HepG2 (cell line): ENCODE data around the gene SSBP4. TPM values are rescaled to one million over a fixed set of nuclear protein-coding genes. Genes with fewer than 3 reads are reported as not detected.

Source experiments
- ADNP ChIP-seq: sonication (generic); formaldehyde crosslinking; IDR thresholded peaks from 2 replicates; pipeline ENCODE4 v1.4.0; 2020; ENCODE audit warnings: missing genetic modification reagents
- ATAD3A ChIP-seq: sonication (generic); formaldehyde crosslinking; IDR thresholded peaks from 2 replicates; pipeline ENCODE4 v1.4.0; 2020; ENCODE audit warnings: missing genetic modification reagents
- ATF4 ChIP-seq, 2 experiments: fragments of 450-650 bp in 1 of 2; sonication (generic) in 1 of 2; formaldehyde crosslinking; IDR thresholded peaks; 2 replicates each; pipeline versions ENCODE4 v1.5.0 to v1.8.0; 2020 to 2022; ENCODE audit warnings: mild to moderate bottlenecking in 1 of 2, missing genetic modification reagents in 1 of 2
- BATF2 ChIP-seq: sonication (generic); formaldehyde crosslinking; IDR thresholded peaks from 2 replicates; pipeline ENCODE4 v1.8.0; 2022; ENCODE audit warnings: mild to moderate bottlenecking, missing genetic modification reagents, moderate library complexity
- HMG20A ChIP-seq: IDR thresholded peaks from 2 replicates; pipeline ENCODE4 v1.6.1; 2016; ENCODE audit warnings: borderline replicate concordance
- MTERF4 ChIP-seq: sonication (generic); formaldehyde crosslinking; IDR thresholded peaks from 2 replicates; pipeline ENCODE4 v1.8.0; 2023; ENCODE audit warnings: mild to moderate bottlenecking, missing genetic modification reagents
- NR0B2 ChIP-seq: sonication (generic); formaldehyde crosslinking; IDR thresholded peaks from 2 replicates; pipeline ENCODE4 v1.4.0; 2020; ENCODE audit warnings: mild to moderate bottlenecking, missing genetic modification reagents
- PPARG ChIP-seq: conservative IDR thresholded peaks from 2 replicates; pipeline ENCODE4 v1.6.1; 2016; ENCODE audit warnings: missing biosample characterization, missing genetic modification reagents
- SIN3A ChIP-seq: IDR thresholded peaks from 2 replicates; pipeline ENCODE4 v1.6.1; 2011; ENCODE audit warnings: low read depth, mild to moderate bottlenecking, control low read depth, low read length, borderline replicate concordance
- TBL1XR1 ChIP-seq: fragments of 150-350 bp; IDR thresholded peaks from 2 replicates; pipeline ENCODE4 v1.6.1; 2014; ENCODE audit warnings: borderline replicate concordance, low read length; ENCODE audit not compliant: partially characterized antibody
- TOE1 ChIP-seq: sonication (generic); formaldehyde crosslinking; IDR thresholded peaks from 2 replicates; pipeline ENCODE4 v1.4.0; 2020; ENCODE audit warnings: mild to moderate bottlenecking, missing genetic modification reagents
- ZBTB1 ChIP-seq: sonication (generic); formaldehyde crosslinking; IDR thresholded peaks from 2 replicates; pipeline ENCODE4 v1.4.0; 2020; ENCODE audit warnings: missing genetic modification reagents, borderline replicate concordance
- ZBTB44 ChIP-seq: sonication (generic); formaldehyde crosslinking; IDR thresholded peaks from 2 replicates; pipeline ENCODE4 v1.4.0; 2020; ENCODE audit warnings: missing genetic modification reagents
- ZKSCAN5 ChIP-seq: sonication (generic); formaldehyde crosslinking; IDR thresholded peaks from 2 replicates; pipeline ENCODE4 v1.5.1; 2020; ENCODE audit warnings: mild to moderate bottlenecking, missing genetic modification reagents
- ZNF160 ChIP-seq: sonication (generic); formaldehyde crosslinking; IDR thresholded peaks from 2 replicates; pipeline ENCODE4 v1.8.0; 2022; ENCODE audit warnings: mild to moderate bottlenecking, inconsistent platforms, missing genetic modification reagents
- ZNF207 ChIP-seq: fragments of 450-650 bp; IDR thresholded peaks from 2 replicates; pipeline ENCODE4 v1.6.1; 2016; ENCODE audit warnings: antibody characterized with exemption, borderline replicate concordance
- ZNF253 ChIP-seq: sonication (generic); formaldehyde crosslinking; IDR thresholded peaks from 2 replicates; pipeline ENCODE4 v1.8.0; 2022; ENCODE audit warnings: mild to moderate bottlenecking, missing genetic modification reagents, borderline replicate concordance
- ZNF670 ChIP-seq: sonication (generic); formaldehyde crosslinking; IDR thresholded peaks from 2 replicates; pipeline ENCODE4 v1.8.0; 2022; ENCODE audit warnings: mild to moderate bottlenecking, missing genetic modification reagents, borderline replicate concordance
- polyA plus RNA-seq, 8 experiments: library from polyadenylated mRNA; depleted of rRNA in 3 of 8; stranded (reverse) in 7 of 8; unstranded in 1 of 8; fragments of >200 nt; fragmentation: Illumina TruSeq in 4 of 8; extraction: Trizol in 4 of 8; gene quantifications; 2 replicates each; pipeline versions ENCODE4 v1.2.1 to v1.2.3, GENCODE V29; 2011 to 2016; ENCODE audit warnings: low read depth in 4 of 8, missing spikeins in 1 of 8, mixed read lengths in 1 of 8; ENCODE audit not compliant: insufficient read depth in 1 of 8
- total RNA-seq, 5 experiments: library from RNA; depleted of rRNA; stranded (reverse); fragments of >200 nt; fragmentation: Illumina TruSeq; extraction: Trizol; gene quantifications; 2 replicates each; pipeline ENCODE4 v1.2.3, GENCODE V29; 2016; ENCODE audit warnings: low read depth in 1 of 5
- TF ChIP-seq, protein P1 (sequence below): IDR thresholded peaks from 2 replicates; pipeline ENCODE4 v1.6.1; 2018; ENCODE audit warnings: missing genetic modification reagents, mild to moderate bottlenecking, missing compliant biosample characterization
- TF ChIP-seq, protein P2 (sequence below): IDR thresholded peaks from 2 replicates; pipeline ENCODE4 v1.6.1; 2016

Gene SSBP4
- total and polyA plus RNA-seq, 2 of the 13 experiments (the other 11 are each of a cell fraction or from before 2014, with no cell fraction given), result 20.8 to 39.5 TPM

DNA sequence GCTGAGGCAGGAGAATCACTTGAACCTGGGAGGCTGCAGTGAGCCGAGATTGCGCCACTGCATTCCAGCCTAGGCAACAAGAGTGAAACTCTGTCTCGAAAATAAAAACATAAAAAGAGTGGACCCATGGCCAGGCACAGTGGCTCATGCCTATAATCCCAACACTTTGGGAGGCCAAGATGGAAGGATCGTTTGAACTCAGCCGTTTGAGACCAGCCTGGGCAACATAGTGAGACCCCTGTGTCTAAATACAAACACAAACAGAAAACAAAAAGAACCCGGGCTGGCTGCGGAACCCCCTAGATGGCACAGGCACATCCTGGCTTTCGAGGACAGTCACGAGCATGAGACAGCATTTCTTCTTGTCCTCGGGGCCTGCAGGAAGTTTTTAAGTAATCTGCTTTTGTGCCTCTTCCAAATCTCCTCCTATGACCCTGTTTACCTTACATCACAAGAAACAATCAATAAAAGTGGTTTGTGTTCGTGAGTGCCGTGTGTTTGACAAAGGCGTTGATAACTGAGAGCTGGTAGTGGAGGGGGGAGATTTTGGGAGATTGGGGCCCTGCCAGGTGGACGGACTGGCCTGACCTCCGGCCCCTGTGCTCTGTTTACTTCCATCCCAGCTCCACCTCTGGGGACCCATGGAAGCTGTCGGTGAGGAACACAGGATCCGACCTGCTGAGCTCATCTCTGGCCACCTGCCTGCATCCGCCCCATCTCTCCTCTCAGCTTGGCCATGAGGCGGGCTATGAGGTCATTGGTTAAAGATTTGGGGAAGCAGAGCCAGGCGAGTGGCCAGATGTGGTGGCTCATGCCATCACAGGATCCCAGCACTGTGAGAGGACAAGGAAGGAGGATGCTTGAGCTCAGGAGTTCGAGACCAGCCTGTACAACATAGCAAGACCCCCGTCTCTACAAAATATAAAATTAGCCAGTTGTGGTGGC, 39.1 kb upstream of the SSBP4 start (continued):
- TF ChIP-seq TOE1 (CRISPR knock-in tag) (peak; percentile 92), TBL1XR1 (peak; percentile 62), ZNF207 (no peak), ATAD3A (CRISPR knock-in tag) (no peak), ZNF160 (CRISPR knock-in tag) (peak; percentile 87; the same call in 1 of the 2 replicates), ZNF253 (no peak), ADNP (CRISPR knock-in tag) (peak; percentile 57; the same call in 1 of the 2 replicates), MTERF4 (CRISPR knock-in tag) (no peak), ZNF670 (peak; percentile 98), ZBTB44 (no peak), HMG20A (CRISPR knock-in tag) (peak; percentile 90; the same call in 1 of the 2 replicates), NR0B2 (CRISPR knock-in tag) (0 out of 2 replicates have a peak, but pooled peaks have one; percentile 35), PPARG (CRISPR knock-in tag) (peak; percentile 75), ZKSCAN5 (no peak), BATF2 (CRISPR knock-in tag) (no peak; the same call in 1 of the 2 replicates), ZBTB1 (CRISPR knock-in tag) (no peak), ATF4 (CRISPR knock-in tag; IDR thresholded peaks at IDR 0.05) (peak in 1 of 2 experiments; percentile 88; a peak in 2 of 4 replicates), SIN3A (peak; percentile 50; the same call in 1 of the 2 replicates)
- TF ChIP-seq, protein P1, sequence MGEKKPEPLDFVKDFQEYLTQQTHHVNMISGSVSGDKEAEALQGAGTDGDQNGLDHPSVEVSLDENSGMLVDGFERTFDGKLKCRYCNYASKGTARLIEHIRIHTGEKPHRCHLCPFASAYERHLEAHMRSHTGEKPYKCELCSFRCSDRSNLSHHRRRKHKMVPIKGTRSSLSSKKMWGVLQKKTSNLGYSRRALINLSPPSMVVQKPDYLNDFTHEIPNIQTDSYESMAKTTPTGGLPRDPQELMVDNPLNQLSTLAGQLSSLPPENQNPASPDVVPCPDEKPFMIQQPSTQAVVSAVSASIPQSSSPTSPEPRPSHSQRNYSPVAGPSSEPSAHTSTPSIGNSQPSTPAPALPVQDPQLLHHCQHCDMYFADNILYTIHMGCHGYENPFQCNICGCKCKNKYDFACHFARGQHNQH (CRISPR knock-in tag), result peak; percentile 93
- TF ChIP-seq, protein P2, sequence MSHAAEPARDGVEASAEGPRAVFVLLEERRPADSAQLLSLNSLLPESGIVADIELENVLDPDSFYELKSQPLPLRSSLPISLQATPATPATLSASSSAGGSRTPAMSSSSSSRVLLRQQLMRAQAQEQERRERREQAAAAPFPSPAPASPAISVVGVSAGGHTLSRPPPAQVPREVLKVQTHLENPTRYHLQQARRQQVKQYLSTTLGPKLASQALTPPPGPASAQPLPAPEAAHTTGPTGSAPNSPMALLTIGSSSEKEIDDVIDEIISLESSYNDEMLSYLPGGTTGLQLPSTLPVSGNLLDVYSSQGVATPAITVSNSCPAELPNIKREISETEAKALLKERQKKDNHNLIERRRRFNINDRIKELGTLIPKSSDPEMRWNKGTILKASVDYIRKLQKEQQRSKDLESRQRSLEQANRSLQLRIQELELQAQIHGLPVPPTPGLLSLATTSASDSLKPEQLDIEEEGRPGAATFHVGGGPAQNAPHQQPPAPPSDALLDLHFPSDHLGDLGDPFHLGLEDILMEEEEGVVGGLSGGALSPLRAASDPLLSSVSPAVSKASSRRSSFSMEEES (CRISPR knock-in tag), result peak; percentile 97
